Neural progenitor cell (in vitro differentiated cells): Measurements from ENCODE around the gene CAMK1D. TPM values are rescaled to one million over a fixed set of nuclear protein-coding genes. Genes with fewer than 3 reads are reported as not detected.

Source experiments
- DNase-seq: peaks from one replicate; pipeline ENCODE4 v3.0.0-alpha.2; 2016; ENCODE audit warnings: low spot score
- H2AFZ ChIP-seq: fragments of 200-600 bp; sonication (generic); replicated peaks from 2 replicates; pipeline ENCODE4 v1.6.1; 2016; ENCODE audit warnings: antibody characterized with exemption
- H3F3A ChIP-seq: fragments of 200-600 bp; sonication (generic); 2 replicates; pipeline ENCODE4 v1.6.1; 2016; ENCODE audit warnings: antibody characterized with exemption, low read depth
- H3K27ac ChIP-seq: fragments of 200-600 bp; sonication (generic); 2 replicates; pipeline ENCODE4 v1.5.1; 2016; ENCODE audit warnings: mild to moderate bottlenecking
- H3K27me3 ChIP-seq: fragments of 200-600 bp; sonication (generic); 2 replicates; pipeline ENCODE4 v1.6.1; 2016; ENCODE audit warnings: mild to moderate bottlenecking, moderate library complexity
- H3K36me3 ChIP-seq: fragments of 200-600 bp; sonication (generic); 2 replicates; pipeline ENCODE4 v1.5.1; 2016
- H3K4me1 ChIP-seq: fragments of 200-600 bp; sonication (generic); 2 replicates; pipeline ENCODE4 v1.6.1; 2016; ENCODE audit warnings: mixed run types
- H3K4me2 ChIP-seq: fragments of 200-600 bp; sonication (generic); 2 replicates; pipeline ENCODE4 v1.6.1; 2016
- H3K4me3 ChIP-seq: fragments of 200-600 bp; sonication (generic); 2 replicates; pipeline ENCODE4 v1.5.1; 2016
- H3K79me2 ChIP-seq: fragments of 200-600 bp; sonication (generic); 2 replicates; pipeline ENCODE4 v1.6.1; 2016; ENCODE audit warnings: low read depth
- H3K9ac ChIP-seq: fragments of 200-600 bp; sonication (generic); 2 replicates; pipeline ENCODE4 v1.6.1; 2016
- H3K9me3 ChIP-seq: fragments of 200-600 bp; sonication (generic); 2 replicates; pipeline ENCODE4 v1.5.1; 2016; ENCODE audit warnings: low read depth
- H4K20me1 ChIP-seq: fragments of 200-600 bp; sonication (generic); 2 replicates; pipeline ENCODE4 v1.6.1; 2016; ENCODE audit warnings: low read depth
- H3K27ac Mint-ChIP-seq: 3 replicates; pipeline ENCODE4 v1.8.0; 2021; ENCODE audit warnings: mixed read lengths
- H3K27me3 Mint-ChIP-seq: 2 replicates; pipeline ENCODE4 v1.8.0; 2022; ENCODE audit warnings: low read depth, mild to moderate bottlenecking, inconsistent platforms, moderate library complexity, mixed read lengths; ENCODE audit not compliant: insufficient read depth
- H3K36me3 Mint-ChIP-seq: 3 replicates; pipeline ENCODE4 v1.8.0; 2021; ENCODE audit warnings: mixed read lengths
- H3K4me1 Mint-ChIP-seq: 3 replicates; pipeline ENCODE4 v1.8.0; 2021; ENCODE audit warnings: mixed read lengths
- H3K4me3 Mint-ChIP-seq: 3 replicates; pipeline ENCODE4 v1.8.0; 2021; ENCODE audit warnings: mild to moderate bottlenecking, moderate library complexity, mixed read lengths
- H3K9me3 Mint-ChIP-seq: 3 replicates; pipeline ENCODE4 v1.8.0; 2020; ENCODE audit warnings: mixed read lengths
- CTCF ChIP-seq: fragments of 200-600 bp; sonication (generic); IDR thresholded peaks from 2 replicates; pipeline ENCODE4 v1.5.1; 2017; ENCODE audit warnings: antibody characterized with exemption, mild to moderate bottlenecking
- EZH2 ChIP-seq: fragments of 200-600 bp; sonication (generic); IDR thresholded peaks from 2 replicates; pipeline ENCODE4 v1.6.1; 2017; ENCODE audit warnings: antibody characterized with exemption, mild to moderate bottlenecking, moderate library complexity
- EZH2phosphoT487 ChIP-seq: fragments of 200-600 bp; sonication (generic); IDR thresholded peaks from 2 replicates; pipeline ENCODE4 v1.6.1; 2017; ENCODE audit warnings: antibody characterized with exemption
- total RNA-seq: library from RNA; depleted of rRNA; stranded (reverse); fragments of >200 nt; gene quantifications from 2 replicates; pipeline ENCODE4 v1.2.3, GENCODE V29; 2015; ENCODE audit warnings: low replicate concordance

CAMK1D gene
- total RNA-seq, 1 donor from 2014 or later: 7.6 TPM

GRCh38 chr10:12401466-12401865 is 52.1 kb downstream of the CAMK1D start:
- H3K27ac ChIP-seq: no peak overlapping the region
- TF ChIP-seq CTCF (no peak), EZH2phosphoT487 (no peak)
- Mint-ChIP-seq H3K4me1 (peaks cover 15% of the 10 kb centered on the region), H3K27me3 (peaks cover 2% of the 10 kb centered on the region), H3K36me3 (peaks cover 2% of the 10 kb centered on the region), H3K9me3 (peaks cover 3% of the 10 kb centered on the region), H3K4me3 (no peak overlapping the region), H3K27ac (no peak overlapping the region)
- peaks cover 5% of the 10 kb centered on the region for H3F3A ChIP-seq
- H3K36me3 ChIP-seq: no peaks in the 10 kb centered on the region
- H4K20me1 ChIP-seq: peaks cover 7% of the 10 kb centered on the region
- H2AFZ ChIP-seq: no peak overlapping the region
- no peaks in the 10 kb centered on the region for H3K4me1 ChIP-seq
- H3K9ac ChIP-seq: no peak overlapping the region
- no peak overlapping the region for H3K4me2 ChIP-seq
- no peaks in the 10 kb centered on the region for H3K27me3 ChIP-seq
- DNase-seq: no peak
- no peak overlapping the region for H3K4me3 ChIP-seq
- H3K9me3 ChIP-seq: no peaks in the 10 kb centered on the region
- no peaks in the 10 kb centered on the region for H3K79me2 ChIP-seq

GRCh38 chr10:12403119-12403518 is 53.8 kb downstream of the CAMK1D start:
- H3K36me3 ChIP-seq: no peaks in the 10 kb centered on the region
- H3K4me1 ChIP-seq: no peaks in the 10 kb centered on the region
- no peak overlapping the region for H3K4me3 ChIP-seq
- no peaks in the 10 kb centered on the region for H3K79me2 ChIP-seq
- no peak overlapping the region for H3K4me2 ChIP-seq
- no peak overlapping the region for H2AFZ ChIP-seq
- Mint-ChIP-seq H3K27me3 (peaks cover 4% of the 10 kb centered on the region), H3K27ac (no peak overlapping the region), H3K36me3 (peaks cover 6% of the 10 kb centered on the region), H3K4me1 (peaks cover 4% of the 10 kb centered on the region), H3K9me3 (peaks cover 6% of the 10 kb centered on the region), H3K4me3 (no peak overlapping the region)
- no peaks in the 10 kb centered on the region for H3K9me3 ChIP-seq
- H4K20me1 ChIP-seq: no peaks in the 10 kb centered on the region
- H3K27me3 ChIP-seq: no peaks in the 10 kb centered on the region
- H3F3A ChIP-seq: peaks cover 5% of the 10 kb centered on the region
- no peak overlapping the region for H3K27ac ChIP-seq
- TF ChIP-seq CTCF (no peak), EZH2phosphoT487 (no peak), EZH2 (no peak)
- no peak for DNase-seq
- no peak overlapping the region for H3K9ac ChIP-seq

GRCh38 chr10:12405342-12406320 is 56.3 kb downstream of the CAMK1D start:
- Histone ChIP-seq H3K27ac (no peak overlapping the region), H3K9ac (no peak overlapping the region), H3K9me3 (no peaks in the 10 kb centered on the region), H3K79me2 (no peaks in the 10 kb centered on the region), H3F3A (peaks cover 5% of the 10 kb centered on the region), H3K36me3 (no peaks in the 10 kb centered on the region), H2AFZ (no peak overlapping the region), H4K20me1 (no peaks in the 10 kb centered on the region), H3K27me3 (no peaks in the 10 kb centered on the region), H3K4me1 (no peaks in the 10 kb centered on the region), H3K4me2 (peak overlapping the region; percentile 26), H3K4me3 (no peak overlapping the region)
- H3K4me1 Mint-ChIP-seq: peaks cover 4% of the 10 kb centered on the region
- peak overlapping the region; percentile 21 for H3K27ac Mint-ChIP-seq
- no peak overlapping the region for H3K4me3 Mint-ChIP-seq
- peaks cover 3% of the 10 kb centered on the region for H3K9me3 Mint-ChIP-seq
- peaks cover 6% of the 10 kb centered on the region for H3K36me3 Mint-ChIP-seq
- peak; percentile 49 for DNase-seq
- TF ChIP-seq CTCF: peak; percentile 16
- TF ChIP-seq EZH2: no peak
- peaks cover 4% of the 10 kb centered on the region for H3K27me3 Mint-ChIP-seq
